Measurements from ENCODE around the gene ACTL6A.
A peak's percentile ranks its signal among the peaks of the same experiment; 100 is the strongest.

The ACTL6A gene

DNA sequence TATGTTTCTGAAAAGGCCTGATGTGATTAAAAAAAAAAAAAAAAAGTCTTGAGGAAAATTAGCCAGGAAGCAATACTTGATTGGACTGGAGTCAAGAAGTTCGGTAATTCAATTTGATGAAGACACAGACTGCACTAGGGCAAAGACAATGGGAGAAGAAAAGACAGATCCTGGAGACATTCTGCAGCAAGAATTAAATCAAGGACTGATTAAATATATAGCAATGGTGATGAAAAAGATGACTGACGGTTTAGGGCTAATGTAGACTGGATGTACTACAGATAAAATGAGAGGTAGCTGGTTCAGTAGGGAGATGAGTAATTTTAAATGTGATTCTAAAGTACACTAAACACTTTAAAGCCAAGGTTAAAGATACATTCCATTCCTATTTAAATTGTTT lies 27.9 kb downstream of the ACTL6A start:
- no peak for DNase-seq (ENCODE audit: low read depth in 2 of 2)

DNA sequence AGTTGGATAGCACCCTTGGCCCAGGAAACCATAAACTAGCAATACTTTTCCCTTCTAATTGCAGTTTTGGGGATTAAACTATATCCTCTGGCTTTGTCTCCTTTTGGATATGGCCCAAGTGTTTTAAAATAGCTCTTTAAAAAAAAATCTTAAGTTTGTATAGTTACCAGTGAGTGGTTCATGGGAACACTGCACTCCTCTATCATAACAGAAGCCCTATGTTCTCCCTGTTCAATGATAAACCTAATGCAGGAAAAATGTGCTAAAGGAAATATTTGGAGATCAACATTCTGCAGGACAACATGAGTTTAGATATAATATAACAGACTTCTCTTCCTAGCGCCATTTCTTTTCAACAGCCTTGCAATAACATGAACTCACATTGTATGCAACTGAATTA lies 28.6 kb downstream of the ACTL6A start:
- no peak for DNase-seq (ENCODE audit: low read depth in 2 of 2)

DNA sequence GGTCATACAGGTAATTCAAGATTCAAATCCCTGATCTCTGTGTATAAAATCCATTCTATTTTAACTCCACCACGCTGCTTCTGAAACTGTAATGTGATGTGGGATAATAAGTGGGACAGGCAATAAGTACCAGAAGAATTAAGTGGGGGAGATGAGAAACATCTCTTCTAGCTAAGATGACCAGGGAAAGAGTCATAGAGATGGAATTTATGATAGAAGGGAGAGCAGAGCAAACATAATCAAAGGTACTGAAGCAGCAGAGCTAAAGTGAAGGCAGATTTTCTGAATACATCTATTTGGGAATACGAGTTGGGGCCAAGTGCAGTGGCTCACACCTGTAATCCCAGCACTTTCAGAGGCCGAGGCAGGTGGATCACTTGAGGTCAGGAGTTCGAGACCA lies 36.8 kb downstream of the ACTL6A start:
- DNase-seq (ENCODE audit: low read depth in 2 of 2): no peak

DNA sequence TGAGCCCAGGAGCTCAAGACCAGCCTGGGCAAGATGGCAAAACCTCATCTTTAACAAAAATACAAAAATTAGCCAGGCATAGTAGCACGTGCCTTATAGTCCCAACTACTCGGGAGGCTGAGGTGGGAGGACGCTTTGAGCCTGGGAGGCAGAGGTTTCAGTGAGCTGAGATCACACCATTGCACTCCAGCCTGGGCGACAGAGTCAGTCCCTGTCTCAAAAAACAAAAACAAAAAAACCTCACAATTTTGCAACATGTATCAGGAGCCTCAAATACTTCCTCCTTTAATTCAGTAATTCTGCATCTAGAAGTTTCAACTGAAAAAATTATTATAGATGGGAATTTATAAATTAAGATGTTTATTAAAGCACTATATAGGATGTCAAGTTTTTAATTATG lies 40.6 kb downstream of the ACTL6A start:
- DNase-seq (ENCODE audit: low read depth in 2 of 2): no peak

DNA sequence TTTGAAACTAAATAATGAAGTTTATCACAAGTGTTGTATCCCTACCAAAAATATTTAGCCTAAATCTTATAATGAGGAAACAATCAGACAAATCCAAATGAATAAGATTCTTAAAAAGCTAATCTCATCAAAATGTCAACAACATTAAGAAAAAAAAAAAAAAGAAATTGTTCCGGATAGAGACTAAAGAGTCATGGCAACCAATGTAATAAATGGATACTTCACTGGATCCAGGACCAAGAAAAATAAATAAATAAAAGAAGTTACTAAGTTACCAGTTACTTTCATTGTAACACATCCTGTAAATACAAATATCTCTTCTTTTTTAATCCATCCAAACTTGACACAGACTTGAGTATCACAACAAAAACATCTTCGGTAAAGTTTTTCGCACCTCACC lies 41.1 kb downstream of the ACTL6A start:
- DNase-seq (ENCODE audit: low read depth in 2 of 2): no peak

DNA sequence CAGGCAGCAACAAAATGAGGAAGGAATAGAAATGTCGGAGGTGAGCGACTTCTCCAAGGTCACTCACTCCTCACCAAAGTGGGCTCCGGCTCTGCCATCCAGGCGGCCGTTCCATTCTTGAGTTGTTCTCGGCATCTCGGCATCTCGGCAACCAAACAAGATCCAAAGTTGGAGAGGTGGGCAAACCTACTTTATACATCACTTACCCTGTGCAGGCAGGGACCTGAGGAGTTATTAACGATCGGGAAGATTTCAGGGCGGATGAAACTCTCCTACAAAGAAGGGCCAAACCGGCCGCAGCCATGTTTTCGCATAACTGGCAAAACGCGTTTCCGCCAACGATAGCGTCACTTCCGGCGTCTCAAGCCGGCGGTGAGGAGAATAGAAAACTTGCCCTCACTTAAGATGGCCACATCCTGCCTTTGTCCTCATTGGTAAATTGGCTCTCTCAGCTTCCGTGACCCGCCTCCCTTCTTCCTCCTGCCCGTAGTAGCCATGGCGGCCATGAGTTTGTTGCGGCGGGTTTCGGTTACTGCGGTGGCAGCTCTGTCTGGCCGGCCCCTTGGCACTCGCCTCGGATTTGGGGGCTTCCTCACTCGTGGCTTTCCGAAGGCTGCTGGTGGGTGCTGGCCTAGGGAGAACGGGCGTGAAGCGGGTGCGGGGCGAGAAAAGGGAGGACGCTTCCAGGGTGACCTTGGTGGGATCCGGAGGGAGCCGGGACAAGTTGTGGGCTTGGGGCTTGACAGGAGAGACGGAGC lies 41.8 kb downstream of the ACTL6A start, which contains the start of the genes MRPL47 and NDUFB5:
Gene MRPL47, minus strand, starts transcription at position 318 of the 758 bp plus-strand sequence. Its CDS starts 14 bp downstream, at position 304.
Gene NDUFB5, plus strand, starts transcription at position 474 of the 758 bp plus-strand sequence. Its CDS starts 22 bp downstream, at position 496.
- DNase-seq (ENCODE audit: low read depth in 2 of 2): peak; percentile 84 to 90

DNA sequence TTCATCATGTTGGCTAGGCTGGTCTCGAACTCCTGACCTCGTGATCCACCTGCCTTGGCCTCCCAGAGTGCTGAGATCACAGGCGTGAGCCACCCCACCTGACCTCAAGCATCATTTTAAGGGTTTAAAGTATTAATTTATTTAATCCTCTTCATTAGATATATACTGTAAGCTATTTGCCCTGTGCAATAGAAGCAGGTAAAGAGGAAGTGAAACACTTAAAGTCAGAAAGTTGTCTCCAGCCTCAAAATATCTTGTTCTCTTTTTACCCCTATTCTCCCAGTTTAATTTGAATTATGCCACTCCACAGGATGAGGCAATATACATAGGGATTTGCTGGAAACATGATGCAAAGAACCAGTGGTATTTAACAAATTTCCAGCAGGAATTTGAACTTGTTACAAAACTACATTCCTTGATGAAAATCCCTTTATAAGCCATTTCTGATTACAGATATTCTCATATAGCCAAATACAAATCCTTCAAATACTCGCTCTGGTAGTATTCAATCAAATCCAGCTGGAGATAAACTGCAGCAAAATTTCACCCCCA lies 43.9 kb downstream of the ACTL6A start:
- DNase-seq (ENCODE audit: low read depth in 2 of 2): no peak

DNA sequence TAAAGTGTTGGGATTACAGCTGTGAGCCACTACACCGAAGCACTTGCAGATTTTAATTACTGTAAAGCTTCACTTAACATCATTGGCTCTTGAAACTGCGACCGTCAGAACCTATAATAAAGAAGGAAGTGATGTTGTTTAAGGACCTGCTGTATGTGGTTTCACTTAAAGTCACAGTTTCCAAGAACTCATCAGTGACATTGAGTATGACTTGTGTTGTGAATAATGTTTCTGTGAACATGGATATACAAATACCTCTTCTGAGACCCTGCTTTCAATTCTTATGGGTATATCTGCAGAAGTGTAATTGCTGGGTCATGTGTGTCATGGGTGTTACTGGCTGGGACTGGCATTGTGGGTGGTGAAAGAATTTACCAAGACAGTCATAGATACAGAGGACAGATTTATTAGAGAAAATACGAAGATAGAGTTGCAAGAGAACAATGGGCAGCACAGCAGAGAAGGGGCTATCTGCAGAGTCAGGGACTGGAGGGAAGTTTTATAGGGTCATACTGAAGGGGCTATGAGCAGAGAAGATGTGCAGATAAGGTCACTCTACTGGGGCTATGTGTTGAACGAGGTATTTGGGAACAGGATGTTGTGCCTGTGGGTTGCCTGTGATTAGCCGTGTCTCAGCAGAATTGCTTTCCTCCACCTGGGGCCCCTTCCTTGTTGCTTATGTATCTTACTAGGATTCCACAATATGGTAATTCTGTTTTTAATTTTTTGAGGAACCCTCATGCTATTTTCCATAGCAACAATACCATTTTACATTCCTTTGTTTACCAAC lies 46.4 kb downstream of the ACTL6A start:
- DNase-seq (ENCODE audit: low read depth in 2 of 2): no peak

DNA sequence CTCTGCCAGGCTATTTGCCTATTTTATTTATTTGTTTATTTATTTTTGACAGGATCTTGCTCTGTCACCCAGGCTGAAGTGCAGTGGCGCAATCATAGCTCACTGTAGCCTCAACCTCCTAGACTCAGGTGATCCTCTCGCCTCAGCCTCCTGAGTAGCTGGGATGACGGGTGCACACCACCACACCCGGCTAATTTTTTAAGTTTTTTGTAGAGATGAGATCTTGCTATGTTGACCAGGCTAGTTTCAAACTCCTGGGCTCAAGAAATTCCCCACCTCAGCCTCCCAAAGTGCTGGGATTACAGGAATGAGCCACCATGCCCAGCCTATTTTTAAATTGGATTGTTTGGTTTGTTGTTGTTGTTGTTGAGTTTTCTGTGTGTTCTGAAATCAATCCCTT lies 47.3 kb downstream of the ACTL6A start:
- DNase-seq (ENCODE audit: low read depth in 2 of 2): no peak

DNA sequence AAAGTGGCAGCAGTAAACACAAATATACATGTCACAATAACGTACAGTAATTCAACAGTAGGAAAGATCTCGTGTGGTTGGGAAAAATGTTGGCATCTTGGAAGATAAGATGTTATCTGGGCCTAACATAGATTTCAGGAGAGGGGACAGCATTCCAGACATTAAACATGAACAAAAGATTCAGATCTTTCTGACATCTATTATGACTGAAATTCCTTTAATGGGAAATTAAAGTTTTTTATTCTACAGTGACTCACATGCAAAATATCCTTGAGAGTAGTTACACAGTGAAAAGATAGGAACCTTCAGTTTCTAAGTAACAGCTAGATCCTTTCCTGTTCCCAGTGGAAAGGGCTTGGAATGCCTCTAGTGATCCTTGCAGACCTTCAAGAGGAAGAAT lies 51.1 kb downstream of the ACTL6A start:
- no peak for DNase-seq (ENCODE audit: low read depth in 2 of 2)

DNA sequence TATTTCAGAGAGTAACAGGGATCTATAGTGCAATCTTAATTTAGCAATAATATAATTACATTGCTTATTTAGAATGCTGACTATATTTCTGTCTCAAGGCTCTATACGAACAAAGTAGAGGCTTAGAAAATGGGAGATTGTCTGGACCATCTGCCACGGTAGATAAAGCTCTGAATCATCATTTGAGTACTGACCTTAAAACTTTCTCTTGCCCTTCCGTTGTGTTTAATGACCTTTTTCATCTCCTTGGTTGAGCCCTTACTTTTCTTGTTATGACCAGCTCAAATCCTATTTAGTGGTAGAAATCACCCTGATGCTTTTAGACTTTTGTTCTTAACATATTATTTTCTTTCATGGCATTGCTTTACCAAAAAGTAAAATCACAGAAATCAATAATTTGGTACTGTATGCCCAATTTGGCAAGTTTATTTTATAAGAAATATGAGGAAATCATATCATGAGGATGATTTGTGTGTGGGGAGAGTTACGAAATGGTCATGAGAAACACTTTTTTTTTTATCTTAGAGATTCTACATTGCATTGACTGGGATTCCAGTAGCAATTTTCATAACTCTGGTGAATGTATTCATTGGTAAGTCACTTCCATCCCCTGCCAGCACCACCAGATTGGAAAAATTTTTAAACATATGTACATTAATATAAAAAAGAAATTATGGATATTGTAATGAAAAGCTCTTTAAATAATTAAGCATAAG lies 52.9 kb downstream of the ACTL6A start:
- no peak for DNase-seq (ENCODE audit: low read depth in 2 of 2)

DNA sequence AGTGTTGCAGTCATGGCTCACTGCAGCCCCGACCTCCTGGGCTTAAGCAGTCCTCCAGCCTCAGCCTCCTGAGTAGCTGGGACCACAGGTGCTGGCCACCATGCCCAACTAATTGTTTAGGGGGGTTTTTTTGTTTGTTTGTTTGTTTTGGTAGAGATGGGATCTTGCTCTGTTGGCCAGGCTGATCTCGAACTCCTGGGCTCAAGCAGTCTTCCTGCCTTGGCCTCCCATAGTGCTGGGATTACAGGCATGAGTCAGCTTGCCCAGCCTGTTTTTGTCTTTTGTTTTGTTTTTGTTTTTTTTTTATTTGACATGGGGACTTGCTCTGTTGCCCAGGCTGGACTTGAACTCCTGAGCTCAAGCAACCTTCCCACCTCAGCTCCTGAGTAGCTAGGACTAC lies 59.3 kb downstream of the ACTL6A start:
- no peak for DNase-seq (ENCODE audit: low read depth in 2 of 2)

DNA sequence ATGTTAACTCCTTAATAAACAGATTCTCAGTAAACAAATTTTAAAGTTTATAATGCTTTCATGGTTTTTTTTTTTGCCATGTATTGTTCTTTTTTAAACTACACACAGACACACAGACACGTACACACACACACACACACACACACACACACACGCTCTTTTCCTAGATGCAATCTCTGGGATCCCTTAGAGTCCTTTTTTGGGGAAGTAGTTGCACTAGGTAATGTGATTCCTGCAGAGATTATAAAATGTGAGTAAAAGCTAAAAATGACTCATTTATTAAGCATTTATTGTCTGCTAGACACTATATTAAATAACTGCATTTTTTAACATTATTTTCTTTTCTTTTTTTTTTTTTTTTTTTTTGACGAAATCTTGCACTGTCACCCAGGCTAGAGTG lies 61.7 kb downstream of the ACTL6A start:
- DNase-seq (ENCODE audit: low read depth in 2 of 2): no peak

DNA sequence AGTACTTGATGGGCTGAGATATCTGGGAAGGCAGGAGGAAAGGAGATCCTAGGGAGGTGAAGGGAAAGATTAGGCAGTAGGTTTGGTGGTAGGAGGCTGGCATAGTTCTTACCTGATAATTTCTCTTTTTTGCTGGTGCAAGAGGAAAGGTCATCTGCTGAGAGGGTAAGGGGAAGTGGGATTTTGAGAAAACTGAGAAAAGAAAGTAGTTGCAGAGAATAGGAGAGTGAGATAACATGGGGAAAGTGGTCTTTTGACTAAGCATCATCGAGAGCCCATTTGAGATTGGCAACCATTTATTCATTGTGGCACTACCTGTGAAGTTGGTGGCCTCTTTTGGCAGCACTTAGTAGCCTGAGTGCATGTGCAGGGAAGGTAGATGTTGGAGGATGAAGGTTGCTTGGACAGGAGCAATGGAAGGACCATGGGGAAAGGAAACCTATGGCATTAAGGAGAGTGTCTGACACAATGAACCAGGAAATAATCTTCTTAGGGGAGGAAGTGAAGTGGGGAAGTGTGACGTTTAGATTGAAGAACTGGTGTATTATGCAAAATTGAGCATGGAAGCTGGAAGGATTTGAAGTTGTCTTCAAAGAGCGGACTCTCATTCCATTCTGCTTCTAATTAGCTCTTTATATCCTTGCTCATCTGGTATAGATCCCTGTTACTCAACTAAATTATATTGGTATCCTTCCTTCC lies 68.2 kb downstream of the ACTL6A start:
- no peak for DNase-seq (ENCODE audit: low read depth in 2 of 2)
